Kidney (tissue), 14 donors: Measurements from ENCODE around the gene SLC12A9. TPM values are rescaled to one million over a fixed set of nuclear protein-coding genes. Genes with fewer than 3 reads are reported as not detected.

Experiments used
- DNase-seq, 5 donors: peaks; one replicate each; pipeline ENCODE4 v3.0.0-alpha.2; 2013 to 2020
- FAIRE-seq: peaks from 2 replicates; lab custom pipeline; 2012; peaks lifted over from hg19 to GRCh38; lab: Jason Lieb, UNC
- H3K27ac ChIP-seq, 2 donors: one replicate each; pipeline ENCODE4 v1.7.0; 2013; ENCODE audit warnings: low read depth in 2 of 2, low read length in 2 of 2, inconsistent platforms in 1 of 2
- H3K27me3 ChIP-seq: one replicate; pipeline ENCODE4 v1.7.1; 2013; ENCODE audit warnings: low read length, inconsistent platforms; ENCODE audit not compliant: control insufficient read depth, insufficient read depth
- H3K36me3 ChIP-seq, 3 donors: one replicate each; pipeline versions ENCODE4 v1.7.0 to v1.7.1; 2013; ENCODE audit warnings: low read length in 3 of 3, control low read depth in 1 of 3, inconsistent platforms in 1 of 3; ENCODE audit not compliant: insufficient read depth in 3 of 3, control insufficient read depth in 2 of 3
- H3K4me1 ChIP-seq, 3 donors: one replicate each; pipeline versions ENCODE4 v1.7.0 to v1.7.1; 2013; ENCODE audit warnings: low read length in 3 of 3, inconsistent platforms in 1 of 3, low read depth in 1 of 3; ENCODE audit not compliant: control insufficient read depth in 2 of 3, insufficient read depth in 2 of 3
- H3K4me3 ChIP-seq, 3 donors: one replicate each; pipeline versions ENCODE4 v1.7.0 to v1.8.1; 2013; ENCODE audit warnings: low read length in 3 of 3, control low read depth in 1 of 3, inconsistent platforms in 1 of 3
- H3K9ac ChIP-seq, 3 donors: one replicate each; pipeline versions ENCODE4 v1.7.0 to v1.7.1; 2013; ENCODE audit warnings: low read length in 3 of 3, control low read depth in 1 of 3, inconsistent platforms in 1 of 3
- H3K9me3 ChIP-seq, 3 donors: one replicate each; pipeline versions ENCODE4 v1.7.0 to v1.7.1; 2013; ENCODE audit warnings: low read length in 3 of 3, control low read depth in 1 of 3, inconsistent platforms in 1 of 3; ENCODE audit not compliant: control insufficient read depth in 2 of 3, insufficient read depth in 1 of 3
- CTCF ChIP-seq: IDR thresholded peaks from 3 replicates; pipeline ENCODE4 v1.5.1; 2012; ENCODE audit warnings: mild to moderate bottlenecking, moderate library complexity, borderline replicate concordance; ENCODE audit not compliant: insufficient read depth; ENCODE audit errors: extremely low read depth
- intact Hi-C: fragments of 100-400 bp; cut with DNase I; formaldehyde crosslinking; loops from one replicate; pipeline ENCODE4 v1.11.1; 2022
- polyA plus RNA-seq: library from polyadenylated mRNA; stranded (reverse); fragments of 350-450 nt; fragmentation: Illumina TruSeq; extraction: RNeasy Lipid Tissue Mini Kit (QIAGEN cat#74804); gene quantifications from one replicate; pipeline ENCODE4 v1.2.3, GENCODE V29; 2014; ENCODE audit warnings: low read depth, low replicate concordance; ENCODE audit not compliant: insufficient read depth
- total RNA-seq: library from RNA; stranded (reverse); fragmentation: NEBNext Ultra II Directional; extraction: Animal tissue kit (Norgen Biotek cat#: 25700); gene quantifications from one replicate; pipeline ENCODE4 v1.2.1, GENCODE V29; 2021
- donor health status: control.
- donor health status: control.
- donor health status: control.
- donor health status: control.
- donor health status: control.
- donor health status: DM: yes; HTN: yes; CAD: no.
- donor health status: Normal renal cell carcinoma (clear cell type).

The SLC12A9 gene
- total and polyA plus RNA-seq, 2 donors from 2014 or later = 19.7 to 29.9 TPM

- DNase-seq (peak in 2 of 5 donors; percentile 64 to 78), FAIRE-seq (no peak)
- Histone ChIP-seq H3K9ac (no peak overlapping the region), H3K4me1 (peaks cover 0 to 18% (median 4%) of the 10 kb centered on the region in 3 donors), H3K9me3 (no peaks in the 10 kb centered on the region), H3K36me3 (peaks cover 16 to 57% (median 33%) of the 10 kb centered on the region in 3 donors), H3K27ac (peak overlapping the region in 1 of 2 donors; percentile 18), H3K4me3 (no peak overlapping the region), H3K27me3 (no peaks in the 10 kb centered on the region)
- intact Hi-C loops = no loop called here
- no peak for TF ChIP-seq CTCF
Observed at GRCh38 chr7:100887516-100888290, 35.2 kb downstream of the SLC12A9 start.

GRCh38 chr7:100888291-100888987, 35.9 kb downstream of the SLC12A9 start:
- no peaks in the 10 kb centered on the region for H3K9me3 ChIP-seq
- intact Hi-C loops = no loop called here
- H3K4me1 ChIP-seq = peaks cover 0 to 18% (median 4%) of the 10 kb centered on the region in 3 donors
- peaks cover 16 to 51% (median 31%) of the 10 kb centered on the region in 3 donors for H3K36me3 ChIP-seq
- H3K27me3 ChIP-seq = no peaks in the 10 kb centered on the region
- FAIRE-seq (no peak), DNase-seq (peak in 1 of 5 donors; percentile 51)
- peak overlapping the region in 2 of 3 donors; percentile 37 to 73 for H3K4me3 ChIP-seq
- H3K9ac ChIP-seq = peak overlapping the region in 1 of 3 donors; percentile 71
- TF ChIP-seq CTCF = no peak
- peak overlapping the region in 1 of 2 donors; percentile 4 for H3K27ac ChIP-seq

- intact Hi-C loops = no loop called here
- peaks cover 0 to 18% (median 4%) of the 10 kb centered on the region in 3 donors for H3K4me1 ChIP-seq
- H3K27ac ChIP-seq = peak within 1 kb of the TSS; percentile 89 to 95
Observed at GRCh38 chr7:100888988-100889750, 36.7 kb downstream of the SLC12A9 start, which contains the start of gene UFSP1. Gene UFSP1, minus strand, starts transcription at chr7:100889715. Its CDS starts 444 bp downstream, at chr7:100889271.

More at GRCh38 chr7:100888988-100889750, 36.7 kb downstream of the SLC12A9 start, which contains the start of gene UFSP1:
- Histone ChIP-seq H3K4me3 (peak within 1 kb of the TSS; percentile 58 to 73 (median 72)), H3K27me3 (no peaks in the 10 kb centered on the region), H3K9ac (peak within 1 kb of the TSS; percentile 53 to 71 (median 60)), H3K9me3 (no peaks in the 10 kb centered on the region), H3K36me3 (peaks cover 16 to 44% (median 31%) of the 10 kb centered on the region in 3 donors)
- no peak for FAIRE-seq
- DNase-seq = no peak
- TF ChIP-seq CTCF = no peak
